HG03045 (cell line): Measurements from ENCODE around the gene ASIC2.
"Not testable (repeated sequence)": the region's sequence is repeated elsewhere in the genome, so short reads cannot be mapped to it uniquely, and the experiment has no call there.

Source experiments
- ATAC-seq: cut with Tn5 transposase; IDR thresholded peaks from one replicate; pipeline ENCODE4 v1.9.1; 2021; ENCODE audit warnings: mild to moderate bottlenecking, moderate library complexity; ENCODE audit not compliant: unreplicated experiment

The ASIC2 gene

DNA sequence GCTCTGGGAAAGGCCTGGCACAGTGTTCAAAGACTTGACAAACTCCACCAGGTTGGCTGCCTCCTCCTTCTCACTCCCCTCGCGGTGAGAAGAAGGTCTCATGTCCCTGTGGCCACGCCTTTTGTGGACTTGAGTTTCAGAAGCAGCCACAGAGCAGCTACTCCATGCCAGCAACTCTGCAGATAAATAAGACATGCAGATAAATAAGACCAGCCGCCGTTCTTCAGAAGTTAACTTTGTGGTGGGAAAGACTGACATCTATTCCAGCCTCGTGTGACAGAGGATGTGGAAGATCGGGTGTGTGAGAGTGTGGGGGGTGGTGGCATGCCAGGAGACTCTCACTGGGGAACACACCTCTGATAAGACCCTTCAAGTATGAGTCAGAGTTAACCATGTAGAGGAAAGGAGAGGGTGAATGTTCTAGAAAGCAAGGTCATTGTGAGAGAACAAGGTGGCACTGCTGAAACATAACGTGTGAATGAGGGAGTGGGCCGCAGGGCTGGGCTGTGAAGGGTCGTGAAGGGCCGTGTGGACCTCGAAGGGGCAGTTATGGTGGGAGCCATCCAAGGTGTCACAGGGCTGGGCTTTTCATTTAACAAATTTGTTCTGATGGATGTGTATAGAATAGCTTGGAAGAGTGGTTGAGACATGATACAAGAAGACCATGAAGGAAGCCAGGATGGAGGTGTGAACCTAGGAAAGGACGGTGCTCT, 300.6 kb downstream of the ASIC2 start:
- no peak for ATAC-seq

DNA sequence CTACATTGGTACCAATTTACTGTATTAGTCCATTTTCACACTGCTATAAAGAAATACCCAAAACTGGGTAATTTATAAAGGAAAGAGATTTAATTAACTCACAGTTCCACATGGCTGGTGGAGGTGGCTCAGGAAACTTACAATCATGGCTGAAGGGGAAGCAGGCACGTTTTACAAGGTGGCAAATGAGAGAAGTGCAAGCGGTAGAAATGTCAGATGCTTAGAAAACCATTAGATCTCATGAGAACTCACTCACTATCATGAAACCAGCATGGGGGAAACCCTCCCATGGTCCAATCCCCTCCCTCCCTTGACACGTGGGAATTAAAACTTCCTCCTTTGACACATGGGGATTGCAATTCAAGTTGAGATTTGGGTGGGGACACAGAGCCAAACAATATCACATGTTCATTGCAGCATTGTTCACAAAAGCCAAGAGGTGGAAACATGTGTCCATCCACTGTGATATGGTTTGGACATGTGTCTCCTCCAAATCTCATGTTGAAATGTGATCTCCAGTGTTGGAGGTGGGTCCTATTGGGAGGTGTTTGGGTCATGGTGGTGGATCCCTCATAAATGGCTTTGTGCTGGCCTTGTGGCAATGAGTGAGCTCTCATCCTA, 304.5 kb downstream of the ASIC2 start:
- no peak for ATAC-seq

DNA sequence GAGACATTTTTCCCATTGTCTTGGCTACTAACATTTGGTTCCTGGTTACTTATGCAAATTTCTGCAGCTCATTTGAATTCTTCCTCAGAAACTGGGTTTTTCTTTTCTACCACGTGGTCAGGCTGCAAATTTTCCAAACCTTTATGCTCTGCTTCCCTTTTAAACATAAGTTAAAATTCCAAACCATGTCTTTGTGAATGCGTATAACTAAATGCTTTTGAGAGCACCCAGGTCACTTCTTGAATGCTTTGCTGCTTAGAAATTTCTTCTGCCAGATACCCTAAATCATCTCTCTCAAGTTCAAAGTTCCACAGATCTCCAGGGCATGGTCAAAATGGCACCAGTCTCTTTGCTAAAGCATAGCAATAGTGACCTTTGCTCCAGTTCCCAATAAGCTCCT, 305.2 kb downstream of the ASIC2 start:
- ATAC-seq = not testable (repeated sequence)

DNA sequence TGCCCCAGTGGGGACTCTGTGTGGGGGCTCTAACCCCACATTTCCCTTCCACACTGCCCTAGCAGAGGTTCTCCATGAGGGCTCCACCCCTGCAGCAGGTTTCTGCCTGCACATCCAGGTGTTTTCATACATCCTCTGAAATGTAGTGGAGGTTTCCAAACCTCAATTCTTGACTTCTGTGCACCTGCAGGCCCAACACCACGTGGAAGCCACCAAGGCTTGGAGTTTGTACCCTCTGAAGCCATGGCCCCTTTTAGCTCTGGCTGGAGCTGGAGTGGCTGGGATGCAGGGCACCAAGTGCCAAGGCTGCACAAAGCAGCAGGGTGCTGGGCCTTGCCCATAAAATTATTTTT, 305.7 kb downstream of the ASIC2 start:
- not testable (repeated sequence) for ATAC-seq

DNA sequence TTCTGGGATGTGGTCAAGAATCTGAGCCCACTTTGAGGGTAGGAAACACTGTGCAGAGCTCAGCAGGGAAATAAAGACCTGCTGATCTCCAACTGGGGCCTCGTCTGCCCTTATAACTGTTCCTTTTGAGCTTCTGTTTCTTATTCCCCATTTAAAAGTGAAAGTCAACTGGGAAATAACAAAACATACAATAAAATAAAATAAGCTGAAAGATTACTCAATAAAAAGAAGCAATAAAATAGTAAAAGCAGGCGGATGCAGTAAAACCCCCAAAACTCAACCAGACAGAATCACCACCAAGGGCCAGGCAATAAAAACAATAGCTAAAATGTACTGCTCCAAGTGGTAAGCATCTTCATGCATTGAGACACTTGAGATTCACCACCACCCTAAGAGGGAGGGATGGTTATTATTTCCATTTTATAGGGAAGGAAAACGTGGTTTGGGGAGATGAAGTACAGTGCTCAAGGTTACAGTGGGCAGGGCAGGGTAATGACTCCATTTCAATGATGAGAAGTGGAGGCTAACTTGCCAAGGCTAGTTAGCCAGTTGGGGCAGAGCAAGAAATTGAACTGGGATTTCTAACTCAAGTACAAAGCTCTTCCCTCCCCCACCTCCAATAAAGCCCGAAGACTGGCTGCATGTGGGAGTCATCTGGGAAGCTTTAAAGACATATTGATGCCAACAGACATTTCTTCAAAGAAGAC, 307.9 kb downstream of the ASIC2 start:
- ATAC-seq = no peak

DNA sequence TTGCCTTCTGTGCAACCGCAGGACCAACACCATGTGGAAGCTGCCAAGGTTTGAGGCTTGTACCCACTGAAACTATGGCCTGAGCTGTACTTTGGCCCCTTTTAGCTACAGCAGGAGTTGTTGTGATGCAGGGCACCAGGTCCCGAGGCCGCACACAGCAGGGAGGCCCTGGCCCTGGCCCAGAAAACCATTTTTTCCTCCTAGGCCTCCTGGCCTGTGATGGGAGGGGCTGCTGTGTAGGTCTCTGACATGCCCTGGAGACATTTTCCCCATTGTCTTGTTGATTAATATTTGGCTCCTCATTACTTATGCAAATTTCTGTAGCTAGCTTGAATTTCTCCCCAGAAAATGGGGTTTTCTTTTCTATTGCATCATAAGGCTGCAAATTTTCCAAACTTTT, 311.5 kb downstream of the ASIC2 start:
- ATAC-seq = not testable (repeated sequence)

DNA sequence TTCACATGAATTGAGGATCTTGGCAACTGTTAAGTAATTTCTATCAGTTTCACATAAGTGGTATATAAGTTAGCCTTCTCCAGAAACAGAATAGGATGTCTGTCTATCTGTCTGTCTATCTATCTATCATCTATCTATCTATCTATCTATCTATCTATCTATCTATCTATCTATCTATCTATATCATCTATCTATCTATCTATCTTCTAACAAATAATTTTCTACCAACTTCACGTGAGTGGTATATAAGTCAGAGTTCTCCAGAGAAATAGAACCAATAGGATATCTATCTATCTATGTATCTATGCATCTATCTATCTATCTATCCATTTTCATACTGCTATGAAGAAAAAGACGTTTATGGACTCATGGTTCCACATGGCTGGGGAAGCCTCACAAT, 312.9 kb downstream of the ASIC2 start:
- ATAC-seq = no peak

DNA sequence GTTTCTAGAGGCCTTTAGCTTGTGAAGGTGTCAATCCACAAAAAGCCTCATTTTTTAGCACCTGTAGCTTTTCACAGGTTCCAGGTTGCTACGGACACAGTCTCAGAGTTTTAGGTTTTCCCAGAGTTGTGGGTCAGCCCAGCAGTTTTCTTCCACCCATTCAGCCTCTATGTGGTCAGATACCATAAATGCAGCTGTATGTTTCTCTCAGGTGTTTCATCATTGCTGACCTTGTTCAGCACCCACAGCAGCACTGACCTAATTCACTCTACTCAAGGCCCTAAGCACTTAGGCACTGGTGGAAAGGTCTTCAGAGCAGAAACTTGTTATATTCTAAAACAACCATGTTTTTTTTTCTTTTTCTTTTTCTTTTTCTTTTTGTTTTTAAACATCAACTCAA, 316.5 kb downstream of the ASIC2 start:
- no peak for ATAC-seq

DNA sequence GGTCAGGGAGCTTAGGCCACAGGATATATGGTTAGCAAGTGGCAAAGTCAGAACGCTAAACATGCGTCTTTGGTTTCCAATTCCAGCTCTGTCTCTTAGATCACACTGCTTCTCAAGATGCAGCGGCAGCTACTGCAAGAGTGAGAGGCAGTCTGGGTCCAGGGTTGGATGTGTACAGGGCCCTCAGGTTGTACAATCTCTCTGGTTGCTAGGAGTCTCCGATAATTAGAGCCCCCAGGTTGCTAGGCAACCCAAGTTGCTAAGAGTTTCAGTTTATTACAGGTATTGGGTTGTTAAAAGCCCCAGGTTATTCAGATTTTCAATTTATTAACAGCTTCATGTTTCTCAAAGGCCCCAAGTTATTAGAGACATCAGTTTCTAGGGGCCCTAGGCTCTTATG, 317.0 kb downstream of the ASIC2 start:
- no peak for ATAC-seq

DNA sequence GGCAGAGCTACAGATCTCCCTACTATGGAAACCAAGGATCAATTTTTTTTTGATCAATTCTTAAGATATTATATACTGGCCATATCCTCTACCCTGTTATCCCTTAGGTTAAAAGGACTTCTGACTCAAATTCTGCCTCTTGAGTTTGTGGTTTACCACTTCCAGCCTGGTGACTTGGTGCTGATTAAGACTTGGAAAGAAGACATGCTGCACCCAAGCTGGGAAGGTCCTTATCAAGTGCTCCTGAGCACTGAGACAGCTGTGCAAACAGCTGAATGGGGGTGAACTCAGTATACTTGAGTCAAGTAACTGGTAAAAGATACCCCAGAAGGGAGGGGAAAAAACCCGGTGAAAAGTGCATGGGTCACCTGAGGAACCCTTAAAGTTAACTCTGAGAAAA, 321.9 kb downstream of the ASIC2 start:
- ATAC-seq = no peak

DNA sequence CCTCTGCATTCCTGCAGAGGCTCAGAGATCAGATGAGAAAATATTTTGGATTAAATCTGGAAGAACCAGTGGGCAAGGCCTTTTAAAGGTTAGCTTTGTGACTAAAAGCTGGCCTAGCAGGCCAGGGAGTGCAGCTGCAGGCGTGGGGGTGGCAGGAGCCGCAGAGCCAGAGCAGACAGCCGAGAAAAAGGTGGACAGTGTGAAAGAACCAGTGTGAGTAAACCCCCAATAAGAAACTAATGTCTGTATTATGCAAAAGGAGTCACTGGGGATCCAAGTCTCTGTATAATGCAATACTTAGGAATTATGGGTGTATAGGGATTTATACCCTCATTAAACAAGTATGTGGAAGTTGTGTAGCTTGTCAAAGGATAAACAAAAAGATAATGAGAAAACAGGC, 322.8 kb downstream of the ASIC2 start:
- ATAC-seq = no peak

DNA sequence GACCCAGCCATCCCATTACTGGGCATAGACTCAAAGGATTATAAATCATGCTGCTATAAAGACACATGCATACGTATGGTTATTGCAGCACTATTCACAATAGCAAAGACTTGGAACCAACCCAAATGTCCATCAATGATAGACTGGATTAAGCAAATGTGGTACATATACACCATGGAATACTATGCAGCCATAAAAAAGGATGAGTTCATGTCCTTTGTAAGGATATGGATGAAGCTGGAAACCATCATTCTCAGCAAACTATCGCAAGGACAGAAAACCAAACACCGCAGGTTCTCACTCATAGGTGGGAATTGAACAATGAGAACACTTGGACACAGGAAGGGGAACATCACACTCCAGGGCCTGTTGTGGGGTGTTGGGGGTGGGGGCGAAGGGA, 323.9 kb downstream of the ASIC2 start:
- not testable (repeated sequence) for ATAC-seq

DNA sequence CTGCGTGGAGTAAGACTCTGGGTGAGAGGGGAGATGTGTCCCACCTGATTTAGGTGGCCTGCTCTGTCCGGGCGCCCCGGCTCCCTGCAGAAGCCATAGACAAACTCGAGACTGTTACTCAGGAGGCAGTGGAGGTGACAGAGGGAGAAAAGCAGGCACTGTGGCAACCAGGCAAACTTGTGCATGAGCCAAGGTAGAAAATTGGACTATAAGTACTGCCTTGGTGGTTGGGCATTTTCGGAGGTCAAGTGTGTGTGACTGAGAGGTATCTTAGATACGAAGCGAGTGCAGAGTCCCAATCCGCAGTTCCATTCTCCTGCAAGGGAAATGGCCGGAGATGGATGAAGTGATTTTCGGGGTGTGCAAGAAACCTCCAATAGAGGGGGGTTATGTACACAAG, 328.6 kb downstream of the ASIC2 start:
- ATAC-seq = no peak
